Hepatocyte (in vitro differentiated cells): ENCODE results near the gene DNLZ. TPM values are rescaled to one million over a fixed set of nuclear protein-coding genes. Genes with fewer than 3 reads are reported as not detected.
"Not testable (repeated sequence)": the region's sequence is repeated elsewhere in the genome, so short reads cannot be mapped to it uniquely, and the experiment has no call there.

Experiments
- DNase-seq: peaks from one replicate; pipeline ENCODE4 v3.0.0-alpha.2; 2016; ENCODE audit warnings: low spot score
- H2AFZ ChIP-seq: fragments of 200-600 bp; sonication (generic); 2 replicates; pipeline ENCODE4 v1.6.0; 2016; ENCODE audit warnings: antibody characterized with exemption, mild to moderate bottlenecking
- H3K27ac ChIP-seq: fragments of 200-600 bp; sonication (generic); 2 replicates; pipeline ENCODE4 v1.5.1; 2016; ENCODE audit warnings: mild to moderate bottlenecking
- H3K27me3 ChIP-seq: fragments of 200-600 bp; sonication (generic); 2 replicates; pipeline ENCODE4 v1.6.1; 2016
- H3K36me3 ChIP-seq: fragments of 200-600 bp; sonication (generic); replicated peaks from 2 replicates; pipeline ENCODE4 v1.5.1; 2016; ENCODE audit warnings: low read depth; ENCODE audit not compliant: insufficient read depth
- H3K4me1 ChIP-seq: fragments of 200-600 bp; sonication (generic); 2 replicates; pipeline ENCODE4 v1.5.1; 2016; ENCODE audit warnings: mild to moderate bottlenecking, moderate library complexity; ENCODE audit not compliant: insufficient read depth
- H3K4me2 ChIP-seq: fragments of 200-600 bp; sonication (generic); 2 replicates; pipeline ENCODE4 v1.6.0; 2016
- H3K4me3 ChIP-seq: fragments of 200-600 bp; sonication (generic); 2 replicates; pipeline ENCODE4 v1.5.1; 2016; ENCODE audit warnings: mild to moderate bottlenecking
- H3K79me2 ChIP-seq: fragments of 200-600 bp; sonication (generic); 2 replicates; pipeline ENCODE4 v1.6.0; 2017; ENCODE audit warnings: mild to moderate bottlenecking
- H3K9me2 ChIP-seq: fragments of 200-600 bp; sonication (generic); replicated peaks from 2 replicates; pipeline ENCODE4 v1.6.0; 2017; ENCODE audit warnings: mild to moderate bottlenecking; ENCODE audit not compliant: insufficient read depth
- H3K9me3 ChIP-seq: fragments of 200-600 bp; sonication (generic); 2 replicates; pipeline ENCODE4 v1.5.1; 2016; ENCODE audit warnings: low read depth, mild to moderate bottlenecking
- H4K20me1 ChIP-seq: fragments of 200-600 bp; sonication (generic); 2 replicates; pipeline ENCODE4 v1.6.0; 2016; ENCODE audit warnings: mild to moderate bottlenecking; ENCODE audit not compliant: insufficient read depth, poor library complexity, severe bottlenecking
- EZH2 ChIP-seq: fragments of 200-600 bp; sonication (generic); IDR thresholded peaks from 2 replicates; pipeline ENCODE4 v1.6.1; 2016; ENCODE audit warnings: antibody characterized with exemption, mild to moderate bottlenecking, borderline replicate concordance
- EZH2phosphoT487 ChIP-seq: fragments of 200-600 bp; sonication (generic); IDR thresholded peaks from one replicate; pipeline ENCODE4 v1.6.1; 2018; ENCODE audit warnings: antibody characterized with exemption, mild to moderate bottlenecking, low read depth, moderate library complexity; ENCODE audit not compliant: unreplicated experiment, severe bottlenecking
- whole genome bisulfite sequencing: methylation state at CpG from one replicate; pipeline ENCODE4 v1.1.6; 2016; ENCODE audit warnings: low lambda C conversion rate; ENCODE audit errors: missing lambda C conversion rate; 5-methylcytosine and 5-hydroxymethylcytosine counted together
- polyA plus RNA-seq: library from polyadenylated mRNA; unstranded; fragments of >200 nt; fragmentation: Nextera tagmentation; extraction: Ambion mirVana; gene quantifications from 2 replicates; pipeline ENCODE4 v1.2.1, GENCODE V29; 2016
- total RNA-seq: library from RNA; depleted of rRNA; stranded (reverse); fragments of >200 nt; gene quantifications from 2 replicates; pipeline ENCODE4 v1.2.3, GENCODE V29; 2014
- TF ChIP-seq, protein P1 (sequence below): fragments of 200-600 bp; sonication (generic); IDR thresholded peaks from 2 replicates; pipeline ENCODE4 v1.5.1; 2016; ENCODE audit warnings: antibody characterized with exemption, mild to moderate bottlenecking; ENCODE audit not compliant: poor library complexity

DNLZ gene
- total and polyA plus RNA-seq, 2 experiments from 2014 or later, result 21.5 to 24.3 TPM

DNA sequence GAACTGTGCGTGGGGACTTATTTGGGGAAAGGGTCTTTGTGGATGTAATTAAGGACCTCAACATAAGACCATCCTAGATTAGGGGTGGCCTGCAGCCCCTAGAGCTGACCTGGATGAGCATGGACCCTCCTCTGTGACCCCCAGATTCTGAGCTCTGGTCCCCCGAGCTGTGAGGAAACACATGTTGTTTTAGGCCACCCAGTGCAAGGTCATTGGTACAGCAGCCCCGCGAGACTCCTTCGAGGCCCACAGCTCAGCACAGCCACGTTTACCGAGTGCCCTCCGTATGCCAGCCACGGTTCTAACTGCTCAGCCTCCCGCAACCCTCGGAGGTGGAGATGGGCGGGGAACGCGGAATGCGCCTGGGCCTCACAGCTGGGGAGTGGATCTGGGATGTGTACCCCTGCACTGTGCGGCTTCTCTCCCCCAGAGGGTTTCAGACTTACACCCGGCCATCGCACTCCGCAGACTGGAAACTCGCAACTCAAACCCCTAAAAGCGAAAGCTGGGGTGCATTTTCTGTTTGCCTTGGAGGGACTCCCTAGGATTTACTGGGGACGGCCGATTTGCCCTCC is 40.7 kb downstream of the DNLZ start:
- Histone ChIP-seq H3K4me1 (peaks cover 14% of the 10 kb centered on the region), H3K9me3 (no peaks in the 10 kb centered on the region), H2AFZ (no peak overlapping the region), H3K27me3 (no peaks in the 10 kb centered on the region), H3K79me2 (peaks cover 2% of the 10 kb centered on the region), H3K4me2 (no peak overlapping the region), H3K27ac (no peak overlapping the region), H3K4me3 (no peak overlapping the region), H3K36me3 (no peaks in the 10 kb centered on the region), H4K20me1 (no peaks in the 10 kb centered on the region), H3K9me2 (no peaks in the 10 kb centered on the region)
- WGBS, result 86% methylated on average over 23 of the region's 23 CpGs
- TF ChIP-seq EZH2phosphoT487, result no peak
- TF ChIP-seq, protein P1, sequence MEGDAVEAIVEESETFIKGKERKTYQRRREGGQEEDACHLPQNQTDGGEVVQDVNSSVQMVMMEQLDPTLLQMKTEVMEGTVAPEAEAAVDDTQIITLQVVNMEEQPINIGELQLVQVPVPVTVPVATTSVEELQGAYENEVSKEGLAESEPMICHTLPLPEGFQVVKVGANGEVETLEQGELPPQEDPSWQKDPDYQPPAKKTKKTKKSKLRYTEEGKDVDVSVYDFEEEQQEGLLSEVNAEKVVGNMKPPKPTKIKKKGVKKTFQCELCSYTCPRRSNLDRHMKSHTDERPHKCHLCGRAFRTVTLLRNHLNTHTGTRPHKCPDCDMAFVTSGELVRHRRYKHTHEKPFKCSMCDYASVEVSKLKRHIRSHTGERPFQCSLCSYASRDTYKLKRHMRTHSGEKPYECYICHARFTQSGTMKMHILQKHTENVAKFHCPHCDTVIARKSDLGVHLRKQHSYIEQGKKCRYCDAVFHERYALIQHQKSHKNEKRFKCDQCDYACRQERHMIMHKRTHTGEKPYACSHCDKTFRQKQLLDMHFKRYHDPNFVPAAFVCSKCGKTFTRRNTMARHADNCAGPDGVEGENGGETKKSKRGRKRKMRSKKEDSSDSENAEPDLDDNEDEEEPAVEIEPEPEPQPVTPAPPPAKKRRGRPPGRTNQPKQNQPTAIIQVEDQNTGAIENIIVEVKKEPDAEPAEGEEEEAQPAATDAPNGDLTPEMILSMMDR, result no peak
- TF ChIP-seq EZH2, result no peak
- DNase-seq, result no peak

DNA sequence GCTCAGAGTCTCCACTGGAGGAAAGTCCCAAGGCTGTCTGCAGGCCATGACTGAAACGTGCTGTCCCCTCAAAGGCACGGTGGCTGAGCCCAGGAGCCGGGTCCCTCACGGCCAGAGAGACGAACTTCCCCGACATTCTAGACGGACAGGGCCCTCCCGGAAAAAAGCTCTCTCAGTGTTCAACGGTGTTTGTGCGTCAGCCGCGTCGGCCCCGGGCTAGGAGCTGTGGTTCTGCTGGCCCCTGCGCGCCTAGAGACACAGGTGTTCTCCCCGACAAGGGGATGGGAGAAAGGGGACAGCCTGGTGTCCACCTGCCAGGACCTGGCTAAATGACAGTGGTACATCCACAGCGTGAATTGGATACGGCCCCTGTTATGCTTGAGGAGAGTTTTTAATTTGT is 42.0 kb downstream of the DNLZ start:
- TF ChIP-seq, protein P1, result no peak
- TF ChIP-seq EZH2, result no peak
- no peak for TF ChIP-seq EZH2phosphoT487
- Histone ChIP-seq H3K36me3 (no peaks in the 10 kb centered on the region), H3K27me3 (no peaks in the 10 kb centered on the region), H2AFZ (no peak overlapping the region), H3K79me2 (no peaks in the 10 kb centered on the region), H3K27ac (no peak overlapping the region), H3K4me3 (no peak overlapping the region), H3K9me2 (no peaks in the 10 kb centered on the region), H3K9me3 (no peaks in the 10 kb centered on the region), H4K20me1 (no peaks in the 10 kb centered on the region), H3K4me2 (no peak overlapping the region), H3K4me1 (peaks cover 8% of the 10 kb centered on the region)
- WGBS, result 90% methylated on average over 19 of the region's 19 CpGs
- no peak for DNase-seq

DNA sequence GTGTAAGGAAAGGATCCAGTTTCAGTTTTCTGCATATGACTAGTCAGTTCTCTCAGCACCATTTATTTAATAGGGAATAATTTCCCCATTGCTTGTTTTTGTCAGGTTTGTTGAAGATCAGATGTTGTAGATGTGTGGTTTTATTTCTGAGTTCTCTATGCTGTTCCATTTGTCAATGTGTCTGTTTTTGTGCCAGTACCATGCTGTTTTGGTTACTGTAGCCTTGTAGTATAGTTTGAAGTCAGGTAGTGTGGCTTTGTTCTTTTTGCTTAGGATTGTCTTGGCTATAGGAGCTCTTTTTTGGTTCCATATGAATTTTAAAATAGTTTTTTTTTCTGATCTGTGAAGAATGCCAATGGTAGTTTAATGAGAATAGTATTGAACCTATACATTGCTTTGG is 42.6 kb downstream of the DNLZ start:
- not testable (repeated sequence) for H3K4me2 ChIP-seq, H4K20me1 ChIP-seq, H3K79me2 ChIP-seq, H2AFZ ChIP-seq, H3K9me3 ChIP-seq, H3K4me1 ChIP-seq, H3K27ac ChIP-seq, H3K27me3 ChIP-seq, H3K36me3 ChIP-seq, H3K9me2 ChIP-seq, H3K4me3 ChIP-seq, DNase-seq

DNA sequence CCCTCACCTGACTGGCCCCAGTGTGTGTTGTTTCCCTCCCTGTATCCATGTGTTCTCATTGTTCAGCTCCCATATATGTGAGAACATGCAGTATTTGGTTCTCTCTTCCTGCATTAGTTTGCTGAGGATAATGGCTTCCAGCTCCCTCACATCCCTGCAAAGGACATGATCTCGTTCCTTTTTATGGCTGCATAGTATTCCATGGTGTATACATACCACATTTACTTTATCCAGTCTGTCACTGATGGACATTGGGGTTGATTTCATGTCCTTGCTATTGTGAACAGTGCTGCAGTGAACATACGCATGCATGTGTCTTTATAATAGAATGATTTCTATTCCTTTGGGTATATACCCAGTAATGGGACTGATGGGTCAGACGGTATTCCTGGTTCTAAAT is 43.6 kb downstream of the DNLZ start:
- DNase-seq, H3K36me3 ChIP-seq, H3K4me1 ChIP-seq, H3K79me2 ChIP-seq, H3K4me3 ChIP-seq, H3K9me2 ChIP-seq, H3K4me2 ChIP-seq, H3K27me3 ChIP-seq, H2AFZ ChIP-seq, H3K27ac ChIP-seq, H3K9me3 ChIP-seq, H4K20me1 ChIP-seq: not testable (repeated sequence)
- whole genome bisulfite sequencing, result 100% methylated on average over 3 of the region's 3 CpGs

DNA sequence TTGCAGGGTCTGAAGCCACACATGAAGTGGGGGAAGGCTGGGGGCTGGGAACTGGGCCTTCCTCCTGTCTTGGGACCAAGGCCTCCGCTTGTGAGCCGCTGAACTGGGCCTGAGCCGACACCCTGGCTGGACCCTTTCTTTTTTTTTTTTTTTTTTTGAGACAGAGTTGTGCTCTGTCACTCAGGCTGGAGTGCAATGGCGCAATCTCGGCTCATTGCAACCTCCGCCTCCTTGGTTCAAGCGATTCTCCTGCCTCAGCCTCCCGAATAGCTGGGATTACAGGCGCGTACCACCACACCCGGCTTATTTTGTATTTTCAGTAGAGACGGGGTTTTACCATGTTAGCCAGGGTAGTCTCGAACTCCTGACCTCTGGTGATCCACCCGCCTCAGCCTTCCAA is 44.3 kb downstream of the DNLZ start:
- H3K36me3 ChIP-seq, H3K27me3 ChIP-seq, H3K9me3 ChIP-seq, H2AFZ ChIP-seq, H3K27ac ChIP-seq, H3K4me3 ChIP-seq, H3K4me1 ChIP-seq, H3K79me2 ChIP-seq, H3K4me2 ChIP-seq, DNase-seq, H4K20me1 ChIP-seq, H3K9me2 ChIP-seq: not testable (repeated sequence)
- WGBS, result 93% methylated on average over 14 of the region's 14 CpGs
